Measurements from ENCODE around the gene GDPD5.

- TF ChIP-seq CTCF (IDR thresholded peaks at IDR 0.05) (no peak), EZH2 (IDR thresholded peaks at IDR 0.05; ENCODE audit: borderline replicate concordance, insufficient read depth, low read depth, low read length, poor library complexity, severe bottlenecking) (no peak)
Observed at GRCh38 chr11:75523189-75523588, 2.6 kb downstream of the GDPD5 start.
